Midbrain (tissue), 1 donor: ENCODE measurements around the gene TNNI3.
"Not testable (repeated sequence)": the region's sequence is repeated elsewhere in the genome, so short reads cannot be mapped to it uniquely, and the experiment has no call there.

Experiments used
- DNase-seq: peaks from one replicate; lab custom pipeline; 2025; lab: John Stamatoyannopoulos, UW

Gene TNNI3

GRCh38 chr19:55157064-55157908 lies at the start of gene TNNI3:
TNNI3 (minus strand) TSS chr19:55157732; CDS start chr19:55157589, 143 bp downstream.
- no peak for DNase-seq

- DNase-seq, result peak; percentile 70
Observed at GRCh38 chr19:55206664-55207500, 49.4 kb upstream of the TNNI3 start.

- not testable (repeated sequence) for DNase-seq
Observed at GRCh38 chr19:55202199-55202598, 44.7 kb upstream of the TNNI3 start.

- no peak for DNase-seq
Observed at GRCh38 chr19:55199620-55200204, 42.2 kb upstream of the TNNI3 start.

GRCh38 chr19:55198651-55199050 lies 41.1 kb upstream of the TNNI3 start:
- no peak for DNase-seq

GRCh38 chr19:55197528-55197927 lies 40.0 kb upstream of the TNNI3 start:
- DNase-seq, result no peak

GRCh38 chr19:55196803-55197202 lies 39.3 kb upstream of the TNNI3 start:
- DNase-seq, result no peak

- no peak for DNase-seq
Observed at GRCh38 chr19:55193481-55193880, 35.9 kb upstream of the TNNI3 start.

GRCh38 chr19:55189403-55189835 lies 31.9 kb upstream of the TNNI3 start:
- no peak for DNase-seq

- DNase-seq, result no peak
Observed at GRCh38 chr19:55188625-55189024, 31.1 kb upstream of the TNNI3 start.

GRCh38 chr19:55186080-55186479 lies 28.5 kb upstream of the TNNI3 start:
- no peak for DNase-seq

GRCh38 chr19:55181740-55182139 lies 24.2 kb upstream of the TNNI3 start:
- no peak for DNase-seq

- no peak for DNase-seq
Observed at GRCh38 chr19:55179606-55180484, 22.3 kb upstream of the TNNI3 start, which contains the start of gene SYT5. SYT5 (minus strand) TSS chr19:55180289; CDS start chr19:55179041, 1,248 bp downstream.

- peak; percentile 83 for DNase-seq
Observed at GRCh38 chr19:55178781-55179599, 21.5 kb upstream of the TNNI3 start.

GRCh38 chr19:55176076-55176475 lies 18.5 kb upstream of the TNNI3 start:
- no peak for DNase-seq

GRCh38 chr19:55175117-55175867 lies 17.8 kb upstream of the TNNI3 start:
- no peak for DNase-seq

- DNase-seq, result no peak
Observed at GRCh38 chr19:55174425-55175116, 17.0 kb upstream of the TNNI3 start.

- no peak for DNase-seq
Observed at GRCh38 chr19:55173714-55174409, 16.3 kb upstream of the TNNI3 start.
